Amniotic epithelial cell (primary cell): Measurements from ENCODE around the gene PPP1R14D.
"Not testable (repeated sequence)": the region's sequence is repeated elsewhere in the genome, so short reads cannot be mapped to it uniquely, and the experiment has no call there.

Source experiments
- DNase-seq: peaks from one replicate; pipeline ENCODE4 v3.0.0-alpha.2; 2010; ENCODE audit warnings: low read depth

Gene PPP1R14D

GRCh38 chr15:40828447-40829036, at the start of gene PPP1R14D:
Gene PPP1R14D, minus strand, starts transcription at chr15:40828708. Its CDS starts 67 bp downstream, at chr15:40828641.
- no peak for DNase-seq

- peak; percentile 55 for DNase-seq
Observed at GRCh38 chr15:40877694-40878093, 49.2 kb upstream of the PPP1R14D start.

GRCh38 chr15:40875991-40876730, 47.7 kb upstream of the PPP1R14D start:
- DNase-seq, result peak; percentile 41

GRCh38 chr15:40873694-40874561, 45.4 kb upstream of the PPP1R14D start, which contains the start of gene RHOV:
Gene RHOV, minus strand, starts transcription at chr15:40874234. Its CDS starts 95 bp downstream, at chr15:40874139.
- DNase-seq, result no peak

GRCh38 chr15:40872791-40873693, 44.5 kb upstream of the PPP1R14D start:
- DNase-seq, result no peak

- DNase-seq, result no peak
Observed at GRCh38 chr15:40871749-40872617, 43.5 kb upstream of the PPP1R14D start.

GRCh38 chr15:40870716-40871115, 42.2 kb upstream of the PPP1R14D start:
- DNase-seq, result no peak

GRCh38 chr15:40869686-40870085, 41.2 kb upstream of the PPP1R14D start:
- DNase-seq, result no peak

- no peak for DNase-seq
Observed at GRCh38 chr15:40867199-40867598, 38.7 kb upstream of the PPP1R14D start.

- DNase-seq, result no peak
Observed at GRCh38 chr15:40863660-40864270, 35.3 kb upstream of the PPP1R14D start.

GRCh38 chr15:40861147-40861546, 32.6 kb upstream of the PPP1R14D start:
- not testable (repeated sequence) for DNase-seq

GRCh38 chr15:40859206-40859851, 30.8 kb upstream of the PPP1R14D start:
- peak; percentile 74 for DNase-seq

- no peak for DNase-seq
Observed at GRCh38 chr15:40858706-40859105, 30.2 kb upstream of the PPP1R14D start.

GRCh38 chr15:40857601-40858341, 29.3 kb upstream of the PPP1R14D start:
- DNase-seq, result peak; percentile 42

- DNase-seq, result no peak
Observed at GRCh38 chr15:40856746-40857145, 28.2 kb upstream of the PPP1R14D start.

GRCh38 chr15:40855706-40856234, 27.3 kb upstream of the PPP1R14D start:
- no peak for DNase-seq

- no peak for DNase-seq
Observed at GRCh38 chr15:40854161-40854560, 25.7 kb upstream of the PPP1R14D start.

GRCh38 chr15:40853241-40853890, 24.9 kb upstream of the PPP1R14D start:
- DNase-seq, result no peak
